Esophagus muscularis mucosa (tissue), 4 donors: Measurements from ENCODE around the gene MFGE8. TPM values are rescaled to one million over a fixed set of nuclear protein-coding genes. Genes with fewer than 3 reads are reported as not detected.

ENCODE experiments used
- DNase-seq: peaks from one replicate; pipeline ENCODE4 v3.0.0-alpha.2; 2017; ENCODE audit errors: extremely low spot score
- H3K27ac ChIP-seq, 4 donors: fragments of 200-600 bp; sonication (generic); replicated peaks in 1 of 4; 1 replicate in 3 of 4; 2 replicates in 1 of 4; pipeline ENCODE4 v1.5.1; 2016 to 2019; ENCODE audit warnings: mild to moderate bottlenecking in 1 of 4
- H3K27me3 ChIP-seq, 4 donors: fragments of 200-600 bp; sonication (generic); one replicate each; pipeline versions ENCODE4 v1.5.1 to v1.6.0; 2016 to 2019
- H3K36me3 ChIP-seq, 4 donors: fragments of 200-600 bp; sonication (generic); one replicate each; pipeline ENCODE4 v1.5.1; 2016 to 2019
- H3K4me1 ChIP-seq, 4 donors: fragments of 200-600 bp; sonication (generic); one replicate each; pipeline ENCODE4 v1.5.1; 2016 to 2019
- H3K4me3 ChIP-seq, 4 donors: fragments of 200-600 bp; sonication (generic); 1 replicate in 2 of 4; 2 replicates in 2 of 4; pipeline ENCODE4 v1.5.1; 2016 to 2019; ENCODE audit warnings: mild to moderate bottlenecking in 4 of 4, moderate library complexity in 1 of 4
- H3K9me3 ChIP-seq, 4 donors: fragments of 200-600 bp; sonication (generic); 1 replicate in 3 of 4; 2 replicates in 1 of 4; pipeline ENCODE4 v1.5.1; 2016 to 2019
- EP300 ChIP-seq: sonication (generic); formaldehyde crosslinking; IDR thresholded peaks from one replicate; pipeline ENCODE4 v1.6.1; 2017; ENCODE audit warnings: antibody characterized with exemption
- POLR2A ChIP-seq: fragments of 450-650 bp; IDR thresholded peaks from one replicate; pipeline ENCODE4 v1.6.1; 2017; ENCODE audit warnings: antibody characterized with exemption, moderate library complexity, mild to moderate bottlenecking, low read depth
- POLR2AphosphoS5 ChIP-seq, 2 donors: sonication (generic); formaldehyde crosslinking; IDR thresholded peaks; one replicate each; pipeline ENCODE4 v1.6.1; 2017; ENCODE audit warnings: antibody characterized with exemption in 2 of 2
- WGBS: methylation state at CpG from one replicate; pipeline ENCODE4 v1.1.5; 2018; 5-methylcytosine and 5-hydroxymethylcytosine counted together
- intact Hi-C: fragments of 100-400 bp; cut with DNase I; formaldehyde crosslinking; loops from one replicate; pipeline ENCODE4 v1.15.1; 2023
- total RNA-seq, 4 donors: library from RNA; depleted of rRNA; stranded (reverse); fragments of >200 nt; gene quantifications; one replicate each; pipeline versions ENCODE4 v1.1.0 to v1.2.1, GENCODE V29; 2016
- TF ChIP-seq, protein P1 (sequence below), 3 experiments: fragments of 200-600 bp in 2 of 3; fragments of 450-650 bp in 1 of 3; sonication (generic) in 2 of 3; IDR thresholded peaks; one replicate each; pipeline ENCODE4 v1.5.1; 2017 to 2019; ENCODE audit warnings: antibody characterized with exemption in 3 of 3, mild to moderate bottlenecking in 2 of 3, moderate library complexity in 1 of 3

MFGE8 gene
- total RNA-seq, 4 donors from 2014 or later, result 355 to 614 (median 564) TPM

DNA sequence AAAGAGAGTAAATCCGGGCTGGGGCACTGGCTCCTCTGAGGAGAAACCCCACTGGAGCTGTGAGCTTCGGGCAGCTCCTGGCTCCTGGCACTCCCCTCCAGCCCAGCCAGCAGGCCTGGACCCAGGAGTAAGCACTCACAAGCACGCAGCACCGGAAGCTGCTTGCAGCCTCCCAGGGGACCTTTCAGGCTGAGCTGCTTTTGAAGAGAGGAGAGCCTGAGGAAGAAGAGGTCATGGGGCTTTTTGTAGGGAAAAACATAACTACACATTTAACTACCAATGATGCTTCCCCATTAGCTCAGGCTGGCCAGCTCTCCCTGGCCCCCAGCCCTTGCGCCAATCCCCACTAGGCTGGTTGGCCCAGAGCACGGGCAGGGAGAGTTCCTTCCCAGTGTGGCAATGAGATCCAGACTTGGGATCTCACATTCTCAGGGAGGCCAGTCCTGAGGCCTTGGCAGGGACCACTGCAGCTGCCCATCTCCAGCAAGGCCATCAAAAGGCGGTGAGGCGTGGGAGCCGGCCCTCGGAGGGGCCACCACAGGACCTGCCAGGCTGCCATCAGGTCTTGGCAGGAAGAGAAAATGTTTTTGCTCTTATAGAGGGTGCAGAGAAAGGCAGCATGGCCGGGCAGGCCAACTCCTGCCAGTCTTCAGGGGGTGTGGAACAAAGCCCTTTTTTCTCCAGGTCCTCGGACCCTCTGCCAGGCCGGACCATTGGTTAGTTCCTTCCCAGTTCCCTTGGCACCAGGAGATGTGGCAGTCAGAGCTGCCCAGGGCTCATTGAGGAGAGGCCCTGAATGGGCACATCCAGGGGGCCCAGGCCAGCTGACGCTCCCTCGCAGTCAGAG is 41.5 kb upstream of the MFGE8 start:
- 79% methylated on average over 13 of the region's 15 CpGs for WGBS
- no peaks in the 10 kb centered on the region for H3K27me3 ChIP-seq
- peaks cover 0 to 3% (median 0%) of the 10 kb centered on the region in 4 donors for H3K4me1 ChIP-seq
- intact Hi-C loops, result no loop called here
- DNase-seq, result no peak
- H3K36me3 ChIP-seq, result no peaks in the 10 kb centered on the region
- H3K9me3 ChIP-seq, result no peaks in the 10 kb centered on the region
- TF ChIP-seq POLR2A (no peak), POLR2AphosphoS5 (IDR thresholded peaks at IDR 0.05) (no peak), EP300 (no peak)
- TF ChIP-seq, protein P1, sequence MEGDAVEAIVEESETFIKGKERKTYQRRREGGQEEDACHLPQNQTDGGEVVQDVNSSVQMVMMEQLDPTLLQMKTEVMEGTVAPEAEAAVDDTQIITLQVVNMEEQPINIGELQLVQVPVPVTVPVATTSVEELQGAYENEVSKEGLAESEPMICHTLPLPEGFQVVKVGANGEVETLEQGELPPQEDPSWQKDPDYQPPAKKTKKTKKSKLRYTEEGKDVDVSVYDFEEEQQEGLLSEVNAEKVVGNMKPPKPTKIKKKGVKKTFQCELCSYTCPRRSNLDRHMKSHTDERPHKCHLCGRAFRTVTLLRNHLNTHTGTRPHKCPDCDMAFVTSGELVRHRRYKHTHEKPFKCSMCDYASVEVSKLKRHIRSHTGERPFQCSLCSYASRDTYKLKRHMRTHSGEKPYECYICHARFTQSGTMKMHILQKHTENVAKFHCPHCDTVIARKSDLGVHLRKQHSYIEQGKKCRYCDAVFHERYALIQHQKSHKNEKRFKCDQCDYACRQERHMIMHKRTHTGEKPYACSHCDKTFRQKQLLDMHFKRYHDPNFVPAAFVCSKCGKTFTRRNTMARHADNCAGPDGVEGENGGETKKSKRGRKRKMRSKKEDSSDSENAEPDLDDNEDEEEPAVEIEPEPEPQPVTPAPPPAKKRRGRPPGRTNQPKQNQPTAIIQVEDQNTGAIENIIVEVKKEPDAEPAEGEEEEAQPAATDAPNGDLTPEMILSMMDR (IDR thresholded peaks at IDR 0.05), result no peak
- no peak overlapping the region for H3K4me3 ChIP-seq
- H3K27ac ChIP-seq, result peak overlapping the region in 1 of 4 donors; percentile 27

DNA sequence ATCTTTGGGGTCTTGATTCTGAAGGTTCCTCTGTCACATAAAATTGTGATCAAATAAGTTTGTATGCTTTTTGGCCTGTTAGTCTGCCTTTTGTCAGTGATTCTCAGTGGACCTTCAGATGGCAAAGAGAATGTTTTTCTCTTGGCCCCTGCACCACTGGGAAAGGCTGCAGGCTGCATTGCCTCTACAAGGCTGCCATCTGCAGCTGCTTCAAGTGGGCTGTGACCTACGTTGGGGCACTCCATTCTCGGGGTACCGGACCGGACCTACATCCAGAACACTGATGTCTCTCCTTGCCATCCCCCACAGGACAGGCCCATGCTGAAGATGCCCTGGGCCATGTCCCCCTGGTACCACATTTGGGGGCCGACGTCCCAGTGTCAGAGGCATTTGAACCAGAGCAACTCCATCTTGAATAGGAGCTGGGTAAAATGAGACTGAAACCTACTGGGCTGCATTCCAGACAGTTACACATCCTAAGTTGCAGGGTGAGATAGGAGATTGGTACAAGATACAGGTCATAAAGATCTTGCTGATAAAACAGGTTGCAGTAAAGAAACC is 37.5 kb upstream of the MFGE8 start:
- H3K36me3 ChIP-seq, result no peaks in the 10 kb centered on the region

DNA sequence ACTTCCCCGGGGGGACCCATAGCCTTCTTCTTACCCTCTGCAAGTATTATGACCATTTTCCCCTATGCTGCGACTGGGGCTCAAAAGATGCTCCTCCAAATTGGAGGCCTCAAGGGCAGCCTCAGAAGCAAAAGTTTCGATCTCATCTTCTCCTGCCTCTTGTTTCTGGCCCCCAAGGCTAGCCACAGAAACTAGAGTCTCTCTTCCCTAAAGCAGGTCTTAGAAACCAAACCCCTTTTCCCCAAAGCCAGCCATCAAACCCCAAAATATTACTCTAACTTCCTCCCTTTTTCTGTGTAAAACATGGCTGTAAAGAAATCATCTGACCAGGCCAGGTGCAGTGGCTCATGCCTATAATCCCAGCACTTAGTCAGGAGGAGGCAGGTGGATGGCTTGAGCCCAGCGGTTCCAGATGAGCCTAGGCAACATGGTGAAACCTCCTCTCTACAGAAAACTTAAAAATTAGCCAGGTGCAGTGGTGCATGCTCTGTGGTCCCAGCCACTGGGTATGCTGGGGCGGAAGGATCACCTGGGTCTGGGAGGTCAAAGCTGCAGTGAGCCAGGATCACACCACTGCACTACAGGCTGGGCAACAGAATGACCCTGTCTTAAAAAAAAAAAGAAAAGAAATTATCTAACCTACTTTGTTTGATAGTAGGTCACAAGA is 36.7 kb upstream of the MFGE8 start:
- Histone ChIP-seq H3K9me3 (no peaks in the 10 kb centered on the region), H3K27ac (no peak overlapping the region), H3K27me3 (no peaks in the 10 kb centered on the region), H3K4me1 (peaks cover 0 to 3% (median 0%) of the 10 kb centered on the region in 4 donors), H3K36me3 (no peaks in the 10 kb centered on the region), H3K4me3 (no peak overlapping the region)
- intact Hi-C loops, result no loop called here
- TF ChIP-seq EP300 (no peak), POLR2AphosphoS5 (IDR thresholded peaks at IDR 0.05) (no peak), POLR2A (no peak)
- TF ChIP-seq, protein P1 (IDR thresholded peaks at IDR 0.05), result no peak
- peak; percentile 8 for DNase-seq
- 86% methylated on average over 5 of the region's 5 CpGs for WGBS

More for the DNA sequence above, 37.5 kb upstream of the MFGE8 start:
- H3K27me3 ChIP-seq, result no peaks in the 10 kb centered on the region
- intact Hi-C loops, result no loop called here
- peaks cover 0 to 3% (median 0%) of the 10 kb centered on the region in 4 donors for H3K4me1 ChIP-seq
- no peak for DNase-seq
- WGBS, result 98% methylated on average over 6 of the region's 6 CpGs
- no peak overlapping the region for H3K4me3 ChIP-seq
- H3K27ac ChIP-seq, result no peak overlapping the region
- TF ChIP-seq, protein P1 (IDR thresholded peaks at IDR 0.05), result no peak
- TF ChIP-seq POLR2AphosphoS5 (IDR thresholded peaks at IDR 0.05) (no peak), EP300 (no peak), POLR2A (no peak)
- no peaks in the 10 kb centered on the region for H3K9me3 ChIP-seq

DNA sequence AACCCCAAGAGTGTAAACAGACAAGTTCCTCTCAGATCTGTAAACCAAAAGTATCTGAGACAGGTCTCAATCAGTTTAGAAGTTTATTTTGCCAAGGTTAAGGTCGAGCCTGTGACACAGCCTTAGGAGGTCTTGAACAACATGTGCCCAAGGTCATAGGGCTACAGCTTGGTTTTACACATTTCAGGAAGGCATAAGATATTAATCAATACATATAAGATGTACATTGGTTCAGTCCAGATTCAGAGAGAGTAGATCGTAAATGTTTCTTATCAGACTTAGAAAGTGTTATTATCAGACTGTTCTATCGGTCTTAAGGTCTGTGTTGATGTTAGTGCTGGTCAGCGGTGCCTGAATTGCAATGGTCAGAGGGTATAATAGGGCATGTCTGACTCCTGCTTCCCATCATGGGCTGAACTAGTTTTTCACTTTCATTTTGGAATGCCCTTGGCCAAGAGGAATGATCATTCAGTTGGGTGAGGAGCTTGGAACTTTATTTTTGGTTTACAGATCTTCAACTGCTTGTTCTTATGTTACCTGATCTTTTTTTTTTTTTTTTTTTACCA is 27.0 kb upstream of the MFGE8 start:
- no peak for DNase-seq
- no peak overlapping the region for H3K4me3 ChIP-seq
- WGBS, result 82% methylated on average over 4 of the region's 4 CpGs
- no peak for TF ChIP-seq EP300
- H3K36me3 ChIP-seq, result no peaks in the 10 kb centered on the region
- intact Hi-C loops, result no loop called here
- H3K27me3 ChIP-seq, result no peaks in the 10 kb centered on the region
- no peaks in the 10 kb centered on the region for H3K9me3 ChIP-seq
- no peaks in the 10 kb centered on the region for H3K4me1 ChIP-seq
- no peak overlapping the region for H3K27ac ChIP-seq

GRCh38 chr15:88939486-88939806 is 26.3 kb upstream of the MFGE8 start:
- 75% methylated on average over 2 of the region's 2 CpGs for WGBS
- Histone ChIP-seq H3K27me3 (no peaks in the 10 kb centered on the region), H3K27ac (no peak overlapping the region), H3K4me1 (no peaks in the 10 kb centered on the region), H3K4me3 (no peak overlapping the region), H3K36me3 (no peaks in the 10 kb centered on the region), H3K9me3 (no peaks in the 10 kb centered on the region)
- no peak for DNase-seq
- no peak for TF ChIP-seq POLR2A
- TF ChIP-seq POLR2AphosphoS5 (IDR thresholded peaks at IDR 0.05), result no peak
- TF ChIP-seq EP300, result no peak
- TF ChIP-seq, protein P1 (IDR thresholded peaks at IDR 0.05), result no peak
- intact Hi-C loops, result no loop called here
